KOPT-K1 (cell line): ENCODE results near the gene BIVM.

Source experiments
- H3K27ac ChIP-seq: fragments of 200-600 bp; sonication (generic); 2 replicates; pipeline ENCODE4 v1.5.1; 2016; ENCODE audit warnings: antibody characterized with exemption, mild to moderate bottlenecking, low read depth, low read length; ENCODE audit not compliant: poor library complexity, severe bottlenecking
- H3K36me3 ChIP-seq: fragments of 200-600 bp; sonication (generic); 2 replicates; pipeline ENCODE4 v1.5.1; 2017; ENCODE audit warnings: antibody characterized with exemption, mild to moderate bottlenecking, low read length, moderate library complexity; ENCODE audit not compliant: insufficient read depth
- H3K9me3 ChIP-seq: fragments of 200-600 bp; sonication (generic); 2 replicates; pipeline ENCODE4 v1.5.1; 2017; ENCODE audit warnings: antibody characterized with exemption, low read length, mild to moderate bottlenecking; ENCODE audit not compliant: insufficient read depth, poor library complexity, severe bottlenecking

Gene BIVM

GRCh38 chr13:102845630-102846260 is 46.8 kb downstream of the BIVM start, which contains the start of gene ERCC5:
TSS of gene ERCC5 (plus strand) at chr13:102846032. CDS start at chr13:102846267, 235 bp downstream.
- no peaks in the 10 kb centered on the region for H3K9me3 ChIP-seq
- H3K27ac ChIP-seq: peak within 1 kb of the TSS; percentile 90
- peaks cover 9% of the 10 kb centered on the region for H3K36me3 ChIP-seq

GRCh38 chr13:102846261-102847015 is 47.5 kb downstream of the BIVM start:
- H3K36me3 ChIP-seq: peaks cover 9% of the 10 kb centered on the region
- no peaks in the 10 kb centered on the region for H3K9me3 ChIP-seq

GRCh38 chr13:102847272-102848234 is 48.6 kb downstream of the BIVM start:
- peaks cover 16% of the 10 kb centered on the region for H3K36me3 ChIP-seq
- H3K27ac ChIP-seq: peak overlapping the region; percentile 90
- H3K9me3 ChIP-seq: no peaks in the 10 kb centered on the region

More at GRCh38 chr13:102846261-102847015, 47.5 kb downstream of the BIVM start:
- peak overlapping the region; percentile 90 for H3K27ac ChIP-seq

DNA sequence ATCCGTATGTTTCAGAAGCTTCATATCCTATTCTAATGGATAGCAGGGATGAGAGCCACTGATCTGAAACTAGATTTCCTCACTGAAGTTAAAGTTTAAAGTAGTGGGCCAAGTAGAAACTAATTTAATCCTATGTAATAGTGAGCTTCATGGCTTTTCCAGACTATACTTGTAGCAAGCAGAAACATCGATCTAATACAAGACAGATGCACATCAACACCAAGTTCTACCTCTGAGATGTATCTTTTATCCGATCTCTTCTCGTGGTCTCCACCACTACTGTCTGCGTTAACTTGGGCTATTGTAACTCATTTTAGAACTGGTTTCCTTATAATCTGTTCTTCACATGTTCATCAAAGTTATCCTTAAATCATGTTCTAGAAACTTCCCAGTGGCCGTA is 50.0 kb downstream of the BIVM start:
- no peaks in the 10 kb centered on the region for H3K9me3 ChIP-seq
- H3K27ac ChIP-seq: no peak overlapping the region
- H3K36me3 ChIP-seq: peaks cover 29% of the 10 kb centered on the region

DNA sequence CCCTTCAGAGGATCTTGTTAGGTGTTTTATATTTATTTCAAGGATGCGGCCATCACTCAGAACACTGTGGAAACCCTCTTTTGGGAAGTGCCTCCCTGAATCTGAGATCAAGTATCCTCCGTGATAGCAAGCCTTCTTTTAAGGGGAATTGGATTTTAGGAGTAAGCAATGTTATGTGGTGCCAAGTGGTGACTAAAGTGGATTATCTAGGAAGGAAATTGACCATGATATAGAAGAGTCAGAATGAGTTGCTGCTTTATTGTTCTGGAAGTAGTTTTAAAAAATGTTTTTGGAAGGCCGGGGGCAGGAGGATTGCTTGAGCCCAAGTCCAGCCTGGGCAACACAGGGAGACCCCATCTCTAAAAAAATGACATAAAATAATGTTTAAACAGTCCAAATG is 53.6 kb downstream of the BIVM start:
- H3K27ac ChIP-seq: no peak overlapping the region
- no peaks in the 10 kb centered on the region for H3K9me3 ChIP-seq
- peaks cover 65% of the 10 kb centered on the region for H3K36me3 ChIP-seq

DNA sequence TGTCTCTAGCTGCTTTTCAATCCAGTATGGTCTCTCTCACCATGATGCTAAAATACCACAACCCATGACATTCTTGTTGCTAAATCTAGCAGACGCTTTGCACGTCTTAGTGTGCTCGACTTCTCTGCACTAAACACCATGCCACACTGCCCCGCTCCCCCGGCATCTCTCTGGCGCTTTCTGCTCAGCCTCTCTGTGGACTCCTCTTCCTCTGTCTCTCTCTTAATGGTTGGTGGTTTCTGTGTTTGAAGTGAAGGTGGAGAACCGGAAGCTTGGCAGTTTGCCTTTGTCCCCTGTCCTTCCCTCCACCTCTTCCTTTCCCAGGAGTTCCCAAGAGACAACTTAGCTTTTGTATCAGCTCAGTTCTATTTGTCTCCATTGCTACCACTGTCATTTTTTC is 55.8 kb downstream of the BIVM start:
- no peak overlapping the region for H3K27ac ChIP-seq
- H3K36me3 ChIP-seq: peaks cover 78% of the 10 kb centered on the region
- H3K9me3 ChIP-seq: no peaks in the 10 kb centered on the region

- Histone ChIP-seq H3K36me3 (peaks cover 95% of the 10 kb centered on the region), H3K27ac (no peak overlapping the region), H3K9me3 (no peaks in the 10 kb centered on the region)
Observed at GRCh38 chr13:102856557-102856956, 57.6 kb downstream of the BIVM start.

DNA sequence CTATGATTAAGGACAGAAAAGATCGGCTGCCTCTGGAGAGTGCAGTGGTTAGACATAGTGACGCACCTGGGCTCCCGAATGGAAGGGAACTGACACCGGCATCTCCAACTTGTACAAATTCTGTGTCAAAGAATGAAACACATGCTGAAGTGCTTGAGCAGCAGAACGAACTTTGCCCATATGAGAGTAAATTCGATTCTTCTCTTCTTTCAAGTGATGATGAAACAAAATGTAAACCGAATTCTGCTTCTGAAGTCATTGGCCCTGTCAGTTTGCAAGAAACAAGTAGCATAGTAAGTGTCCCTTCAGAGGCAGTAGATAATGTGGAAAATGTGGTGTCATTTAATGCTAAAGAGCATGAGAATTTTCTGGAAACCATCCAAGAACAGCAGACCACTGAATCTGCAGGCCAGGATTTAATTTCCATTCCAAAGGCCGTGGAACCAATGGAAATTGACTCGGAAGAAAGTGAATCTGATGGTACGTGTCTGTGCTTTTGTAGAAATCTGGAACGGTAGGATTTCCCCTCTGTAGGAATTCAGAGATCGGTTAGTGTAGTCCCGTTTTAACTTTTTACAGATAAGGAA is 63.8 kb downstream of the BIVM start:
- Histone ChIP-seq H3K27ac (no peak overlapping the region), H3K36me3 (peaks cover 99% of the 10 kb centered on the region), H3K9me3 (no peaks in the 10 kb centered on the region)

GRCh38 chr13:102863590-102863989 is 64.7 kb downstream of the BIVM start:
- Histone ChIP-seq H3K27ac (no peak overlapping the region), H3K9me3 (no peaks in the 10 kb centered on the region), H3K36me3 (peaks cover 97% of the 10 kb centered on the region)

DNA sequence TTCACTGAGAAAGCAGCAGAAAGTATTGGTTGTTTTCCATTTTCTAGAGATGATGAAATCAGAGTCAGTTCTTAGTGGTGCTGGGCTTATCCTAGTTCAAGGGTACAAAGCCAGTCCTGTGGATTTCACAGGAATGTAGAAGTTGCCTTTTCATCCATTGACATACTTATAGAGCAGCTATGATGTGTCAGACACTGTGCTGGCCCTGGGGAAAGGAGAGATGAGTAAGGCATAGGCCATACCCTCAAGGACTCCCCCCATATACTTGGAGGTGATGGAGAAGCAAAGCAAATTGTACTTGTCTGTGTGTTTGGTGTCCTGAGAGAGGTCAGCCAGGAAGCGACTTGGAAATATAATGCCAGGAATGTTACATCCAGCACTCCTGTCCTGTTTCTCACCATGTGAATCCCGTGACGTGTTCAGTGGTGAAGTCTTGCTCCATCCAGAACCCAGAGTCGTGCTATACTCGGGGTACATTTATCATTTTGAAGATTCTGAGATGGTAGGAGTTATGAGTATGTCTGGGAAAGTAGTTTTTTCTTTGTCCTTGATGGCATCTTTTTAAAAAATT is 69.5 kb downstream of the BIVM start:
- peaks cover 94% of the 10 kb centered on the region for H3K36me3 ChIP-seq
- H3K9me3 ChIP-seq: no peaks in the 10 kb centered on the region
- H3K27ac ChIP-seq: no peak overlapping the region

DNA sequence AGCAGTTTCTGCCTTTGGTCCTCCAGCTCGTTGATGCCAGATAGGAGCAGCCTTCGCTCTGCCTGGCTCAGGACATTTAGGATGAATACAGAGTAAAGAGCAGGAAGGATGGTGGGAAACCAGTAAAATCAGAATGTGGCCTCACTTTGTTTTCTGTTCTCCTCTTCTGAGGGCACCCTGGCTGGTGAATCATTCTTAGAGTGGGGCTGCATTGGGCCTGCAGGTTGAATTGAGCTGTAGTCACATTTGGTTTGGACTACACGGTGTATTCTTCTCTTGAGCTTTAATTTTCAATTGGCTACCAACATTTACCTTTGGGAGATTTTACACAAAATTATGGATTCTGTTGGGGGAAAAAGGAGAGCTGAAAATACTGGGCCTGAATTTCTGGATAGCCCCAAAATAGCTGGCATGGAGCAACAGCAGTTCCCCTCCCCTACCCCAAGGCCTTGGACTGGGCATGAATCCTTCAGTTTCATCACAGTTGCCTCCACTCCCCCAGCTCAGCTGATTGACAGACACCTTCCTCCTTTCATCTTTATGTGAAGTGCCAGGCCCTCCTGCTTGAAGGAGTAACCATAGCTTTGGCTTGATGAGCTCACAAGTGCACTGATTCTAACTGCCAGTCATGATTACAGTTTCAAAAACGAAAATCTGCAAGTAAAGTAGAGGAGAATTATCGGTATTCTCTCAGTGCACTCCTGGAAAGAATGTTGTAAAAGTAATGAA is 71.2 kb downstream of the BIVM start:
- H3K36me3 ChIP-seq: peaks cover 94% of the 10 kb centered on the region
- H3K27ac ChIP-seq: no peak overlapping the region

GRCh38 chr13:102870677-102871415 is 71.9 kb downstream of the BIVM start:
- no peaks in the 10 kb centered on the region for H3K9me3 ChIP-seq
- H3K27ac ChIP-seq: no peak overlapping the region
- H3K36me3 ChIP-seq: peaks cover 94% of the 10 kb centered on the region

More for the DNA sequence above, 71.2 kb downstream of the BIVM start:
- H3K9me3 ChIP-seq: no peaks in the 10 kb centered on the region

GRCh38 chr13:102872131-102872530 is 73.2 kb downstream of the BIVM start:
- no peak overlapping the region for H3K27ac ChIP-seq
- H3K36me3 ChIP-seq: peaks cover 94% of the 10 kb centered on the region
- H3K9me3 ChIP-seq: no peaks in the 10 kb centered on the region
